T-helper 22 cell (primary cell): ENCODE measurements around the gene GALNT3.

Experiments used
- DNase-seq: peaks from one replicate; pipeline ENCODE4 v3.0.0-alpha.2; 2020; ENCODE audit warnings: low read depth

The GALNT3 gene

GRCh38 chr2:165725421-165725820 is 68.6 kb downstream of the GALNT3 start:
- DNase-seq: no peak

- DNase-seq: no peak
Measured at GRCh38 chr2:165720511-165720910, 73.5 kb downstream of the GALNT3 start.

GRCh38 chr2:165718610-165719210 is 75.3 kb downstream of the GALNT3 start:
- no peak for DNase-seq

- DNase-seq: no peak
Measured at GRCh38 chr2:165716091-165716490, 78.0 kb downstream of the GALNT3 start.

- no peak for DNase-seq
Measured at GRCh38 chr2:165706960-165707487, 87.0 kb downstream of the GALNT3 start.

- no peak for DNase-seq
Measured at GRCh38 chr2:165701147-165701546, 92.9 kb downstream of the GALNT3 start.

- DNase-seq: no peak
Measured at GRCh38 chr2:165700531-165700930, 93.5 kb downstream of the GALNT3 start.

- DNase-seq: no peak
Measured at GRCh38 chr2:165699946-165700345, 94.1 kb downstream of the GALNT3 start.

GRCh38 chr2:165698444-165698884 is 95.6 kb downstream of the GALNT3 start:
- DNase-seq: no peak

- no peak for DNase-seq
Measured at GRCh38 chr2:165697748-165698443, 96.2 kb downstream of the GALNT3 start.
